H9 (cell line): ENCODE measurements around the gene PPP1R26. TPM values are rescaled to one million over a fixed set of nuclear protein-coding genes. Genes with fewer than 3 reads are reported as not detected.

Experiments
- DNase-seq: peaks from one replicate; pipeline ENCODE4 v3.0.0-alpha.2; 2017
- H2AFZ ChIP-seq: one replicate; pipeline ENCODE4 v1.6.1; 2013; ENCODE audit warnings: mild to moderate bottlenecking, low read length, control low read depth, moderate library complexity
- H2AK5ac ChIP-seq: 2 replicates; pipeline ENCODE4 v1.6.1; 2013; ENCODE audit warnings: low read length, control low read depth, mixed read lengths; ENCODE audit not compliant: insufficient read length
- H2BK120ac ChIP-seq: one replicate; pipeline ENCODE4 v1.6.1; 2013; ENCODE audit warnings: low read depth, mild to moderate bottlenecking, low read length, control low read depth, inconsistent platforms; ENCODE audit not compliant: poor library complexity, severe bottlenecking
- H2BK12ac ChIP-seq: 2 replicates; pipeline ENCODE4 v1.6.1; 2013; ENCODE audit warnings: low read length, control low read depth, mixed read lengths, low read depth; ENCODE audit not compliant: insufficient read length
- H2BK15ac ChIP-seq: 2 replicates; pipeline ENCODE4 v1.6.1; 2013; ENCODE audit warnings: low read depth, low read length, control low read depth
- H2BK20ac ChIP-seq: one replicate; pipeline ENCODE4 v1.6.1; 2013; ENCODE audit warnings: low read depth, mild to moderate bottlenecking, low read length, control low read depth, inconsistent platforms; ENCODE audit not compliant: poor library complexity, severe bottlenecking
- H2BK5ac ChIP-seq: 2 replicates; pipeline ENCODE4 v1.6.1; 2013; ENCODE audit warnings: low read length, control low read depth, mixed read lengths; ENCODE audit not compliant: insufficient read length
- H3K14ac ChIP-seq: 2 replicates; pipeline ENCODE4 v1.6.1; 2013; ENCODE audit warnings: low read length, control low read depth; ENCODE audit not compliant: insufficient read depth
- H3K18ac ChIP-seq: 2 replicates; pipeline ENCODE4 v1.6.1; 2013; ENCODE audit warnings: low read depth, mild to moderate bottlenecking, mixed read lengths, low read length, control low read depth; ENCODE audit not compliant: insufficient read length
- H3K23ac ChIP-seq: 2 replicates; pipeline ENCODE4 v1.6.1; 2013; ENCODE audit warnings: low read length, control low read depth, mixed read lengths, low read depth; ENCODE audit not compliant: insufficient read length
- H3K23me2 ChIP-seq: 2 replicates; pipeline ENCODE4 v1.6.1; 2013; ENCODE audit warnings: low read depth, mild to moderate bottlenecking, mixed read lengths, low read length, control low read depth; ENCODE audit not compliant: insufficient read length, poor library complexity, severe bottlenecking
- H3K27ac ChIP-seq: 2 replicates; pipeline ENCODE4 v1.5.1; 2013; ENCODE audit warnings: low read length, control low read depth, mixed read lengths, low read depth; ENCODE audit not compliant: insufficient read length
- H3K27me3 ChIP-seq: 2 replicates; pipeline ENCODE4 v1.6.1; 2013; ENCODE audit warnings: low read length, control low read depth, inconsistent platforms; ENCODE audit not compliant: insufficient read depth
- H3K4ac ChIP-seq: 2 replicates; pipeline ENCODE4 v1.6.1; 2013; ENCODE audit warnings: low read depth, mild to moderate bottlenecking, control low read depth, inconsistent platforms, low read length, moderate library complexity
- H3K4me1 ChIP-seq: 2 replicates; pipeline ENCODE4 v1.6.1; 2013; ENCODE audit warnings: low read length, control low read depth, inconsistent platforms; ENCODE audit not compliant: insufficient read depth
- H3K4me2 ChIP-seq: 2 replicates; pipeline ENCODE4 v1.6.1; 2013; ENCODE audit warnings: low read length, control low read depth, mixed read lengths; ENCODE audit not compliant: insufficient read length, insufficient read depth
- H3K56ac ChIP-seq: 2 replicates; pipeline ENCODE4 v1.6.1; 2013; ENCODE audit warnings: low read depth, mild to moderate bottlenecking, mixed read lengths, low read length, control low read depth; ENCODE audit not compliant: insufficient read length
- H3K79me1 ChIP-seq: 2 replicates; pipeline ENCODE4 v1.6.1; 2013; ENCODE audit warnings: low read depth, mild to moderate bottlenecking, moderate library complexity, low read length, control low read depth, inconsistent platforms; ENCODE audit not compliant: insufficient read depth, poor library complexity, severe bottlenecking
- H3K79me2 ChIP-seq: 2 replicates; pipeline ENCODE4 v1.6.1; 2013; ENCODE audit warnings: low read length, control low read depth, inconsistent platforms; ENCODE audit not compliant: insufficient read depth
- H3K9ac ChIP-seq: 2 replicates; pipeline ENCODE4 v1.6.1; 2013; ENCODE audit warnings: low read length, control low read depth, mixed read lengths; ENCODE audit not compliant: insufficient read length; ENCODE audit errors: extremely low read depth
- H3K9me3 ChIP-seq: one replicate; pipeline ENCODE4 v1.6.1; 2013; ENCODE audit warnings: low read depth, low read length, inconsistent platforms; ENCODE audit not compliant: control insufficient read depth
- H3T11ph ChIP-seq: one replicate; pipeline ENCODE4 v1.6.1; 2013; ENCODE audit warnings: mild to moderate bottlenecking, low read length, control low read depth, inconsistent platforms
- H4K20me1 ChIP-seq: one replicate; pipeline ENCODE4 v1.6.1; 2013; ENCODE audit not compliant: control insufficient read depth, insufficient read length, insufficient read depth
- H4K5ac ChIP-seq: 2 replicates; pipeline ENCODE4 v1.6.1; 2013; ENCODE audit warnings: low read depth, mild to moderate bottlenecking, mixed read lengths, low read length, control low read depth; ENCODE audit not compliant: insufficient read length
- H4K8ac ChIP-seq: replicated peaks from 2 replicates; pipeline ENCODE4 v1.6.1; 2013; ENCODE audit warnings: low read length, control low read depth, mixed read lengths, low read depth; ENCODE audit not compliant: insufficient read length
- H4K91ac ChIP-seq: 2 replicates; pipeline ENCODE4 v1.6.1; 2013; ENCODE audit warnings: low read depth, mild to moderate bottlenecking, moderate library complexity, mixed read lengths, low read length, control low read depth; ENCODE audit not compliant: insufficient read length
- H3K27ac Mint-ChIP-seq, 3 experiments: 2 replicates in 2 of 3; 3 replicates in 1 of 3; pipeline ENCODE4 v1.8.0; 2020 to 2021; ENCODE audit warnings: mixed read lengths in 3 of 3, mild to moderate bottlenecking in 1 of 3, moderate library complexity in 1 of 3
- H3K27me3 Mint-ChIP-seq: 2 replicates; pipeline ENCODE4 v1.8.0; 2021; ENCODE audit warnings: low read depth, mild to moderate bottlenecking, moderate library complexity, mixed read lengths
- H3K36me3 Mint-ChIP-seq, 3 experiments: 2 replicates in 2 of 3; 3 replicates in 1 of 3; pipeline ENCODE4 v1.8.0; 2020 to 2021; ENCODE audit warnings: low read depth in 3 of 3, mixed read lengths in 3 of 3; ENCODE audit not compliant: insufficient read depth in 1 of 3
- H3K4me1 Mint-ChIP-seq, 2 experiments: 2 replicates each; pipeline ENCODE4 v1.8.0; 2020; ENCODE audit warnings: mixed read lengths in 2 of 2
- H3K4me3 Mint-ChIP-seq, 2 experiments: 2 replicates in 1 of 2; 3 replicates in 1 of 2; pipeline ENCODE4 v1.8.0; 2020 to 2021; ENCODE audit warnings: mild to moderate bottlenecking in 2 of 2, mixed read lengths in 2 of 2, moderate library complexity in 1 of 2
- H3K9me3 Mint-ChIP-seq, 2 experiments: 2 replicates in 1 of 2; 3 replicates in 1 of 2; pipeline ENCODE4 v1.8.0; 2020; ENCODE audit warnings: mild to moderate bottlenecking in 2 of 2, mixed read lengths in 2 of 2, moderate library complexity in 1 of 2
- WGBS: extraction: QIAGEN DNeasy Blood & Tissue Kit; methylation state at CpG from one replicate; pipeline ENCODE4 v1.1.7; 2013; ENCODE audit warnings: missing lambda C conversion rate, low lambda C conversion rate, mixed read lengths; ENCODE audit not compliant: insufficient read length; ENCODE audit errors: extremely low coverage; 5-methylcytosine and 5-hydroxymethylcytosine counted together
- total RNA-seq: library from RNA; stranded (reverse); gene quantifications from 2 replicates; pipeline ENCODE4 v1.2.1, GENCODE V29; 2021
- TF ChIP-seq, protein P1 (sequence below): fragments of 200-600 bp; sonication (generic); conservative IDR thresholded peaks from 3 replicates; pipeline ENCODE4 v1.8.0; 2021; ENCODE audit warnings: antibody characterized with exemption, mild to moderate bottlenecking

The PPP1R26 gene
- total RNA-seq, 1 experiment from 2014 or later: 38.0 TPM

- Histone ChIP-seq H3K9me3 (no peaks in the 10 kb centered on the region), H3K9ac (no peak overlapping the region), H4K5ac (no peak overlapping the region), H3K27ac (no peak overlapping the region), H2BK12ac (no peak overlapping the region), H3K4me1 (no peaks in the 10 kb centered on the region; the same call in 1 of the 2 replicates), H4K91ac (no peak overlapping the region), H3K4me2 (no peak overlapping the region), H3K14ac (no peak overlapping the region), H3K23me2 (no peaks in the 10 kb centered on the region), H2AK5ac (no peak overlapping the region), H4K20me1 (no peaks in the 10 kb centered on the region), H2BK20ac (no peak overlapping the region), H3K27me3 (no peaks in the 10 kb centered on the region), H4K8ac (no peak overlapping the region), H3K79me2 (no peaks in the 10 kb centered on the region), H2BK5ac (no peak overlapping the region), H3K79me1 (no peaks in the 10 kb centered on the region), H3K56ac (no peak overlapping the region), H2BK120ac (no peak overlapping the region), H2BK15ac (no peak overlapping the region), H2AFZ (no peak overlapping the region), H3K18ac (no peak overlapping the region), H3K4ac (no peak overlapping the region), H3K23ac (no peak overlapping the region), H3T11ph (no peak overlapping the region)
- H3K4me3 Mint-ChIP-seq: no peak overlapping the region
- H3K27me3 Mint-ChIP-seq: peaks cover 13% of the 10 kb centered on the region
- no peak overlapping the region for H3K27ac Mint-ChIP-seq
- H3K9me3 Mint-ChIP-seq: no peaks in the 10 kb centered on the region
- no CpG with 5 or more reads among the region's 3 CpGs for WGBS
- H3K4me1 Mint-ChIP-seq: peaks cover 9 to 11% of the 10 kb centered on the region in 2 experiments
- no peak for DNase-seq
- H3K36me3 Mint-ChIP-seq: no peaks in the 10 kb centered on the region
- TF ChIP-seq, protein P1, sequence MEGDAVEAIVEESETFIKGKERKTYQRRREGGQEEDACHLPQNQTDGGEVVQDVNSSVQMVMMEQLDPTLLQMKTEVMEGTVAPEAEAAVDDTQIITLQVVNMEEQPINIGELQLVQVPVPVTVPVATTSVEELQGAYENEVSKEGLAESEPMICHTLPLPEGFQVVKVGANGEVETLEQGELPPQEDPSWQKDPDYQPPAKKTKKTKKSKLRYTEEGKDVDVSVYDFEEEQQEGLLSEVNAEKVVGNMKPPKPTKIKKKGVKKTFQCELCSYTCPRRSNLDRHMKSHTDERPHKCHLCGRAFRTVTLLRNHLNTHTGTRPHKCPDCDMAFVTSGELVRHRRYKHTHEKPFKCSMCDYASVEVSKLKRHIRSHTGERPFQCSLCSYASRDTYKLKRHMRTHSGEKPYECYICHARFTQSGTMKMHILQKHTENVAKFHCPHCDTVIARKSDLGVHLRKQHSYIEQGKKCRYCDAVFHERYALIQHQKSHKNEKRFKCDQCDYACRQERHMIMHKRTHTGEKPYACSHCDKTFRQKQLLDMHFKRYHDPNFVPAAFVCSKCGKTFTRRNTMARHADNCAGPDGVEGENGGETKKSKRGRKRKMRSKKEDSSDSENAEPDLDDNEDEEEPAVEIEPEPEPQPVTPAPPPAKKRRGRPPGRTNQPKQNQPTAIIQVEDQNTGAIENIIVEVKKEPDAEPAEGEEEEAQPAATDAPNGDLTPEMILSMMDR: no peak
Observed at GRCh38 chr9:135533113-135533512, 53.5 kb downstream of the PPP1R26 start.
